Caco-2 (cell line): Measurements from ENCODE around the gene SLC25A26. TPM values are rescaled to one million over a fixed set of nuclear protein-coding genes. Genes with fewer than 3 reads are reported as not detected.

Experiments used
- BruUV-seq: library from RNA; stranded (reverse); fragments of 400-500 nt; replicated peaks from 2 replicates; lab custom pipeline; 2021; lab: Mats Ljungman, UMichigan
- CTCF ChIA-PET: fragments of 300-600 bp; sonication (Branson Sonifier 250); formaldehyde crosslinking; loops from one replicate; lab custom pipeline; 2022; ENCODE audit warnings: antibody characterized with exemption; lab: Charles Lee
- POLR2A ChIA-PET: fragments of 300-600 bp; sonication (Branson Sonifier 250); formaldehyde crosslinking; loops from one replicate; lab custom pipeline; 2022; ENCODE audit warnings: antibody characterized with exemption; lab: Charles Lee
- DNase-seq, 2 experiments: peaks; one replicate each; pipeline versions ENCODE4 v3.0.0 to v3.0.0-alpha.2; 2020 to 2022
- H3K27me3 ChIP-seq: replicated peaks from 2 replicates; pipeline ENCODE4 v1.6.0; 2011; ENCODE audit warnings: low read length; ENCODE audit not compliant: control insufficient read depth, insufficient read depth
- H3K36me3 ChIP-seq: 2 replicates; pipeline ENCODE4 v1.5.1; 2011; ENCODE audit warnings: low read length; ENCODE audit not compliant: control insufficient read depth, insufficient read depth
- H3K4me1 ChIP-seq: fragments of 250-450 bp; sonication (Bioruptor Pico); 2 replicates; pipeline ENCODE4 v1.5.1; 2020; ENCODE audit warnings: mild to moderate bottlenecking
- H3K4me3 ChIP-seq: 2 replicates; pipeline ENCODE4 v1.5.1; 2011; ENCODE audit warnings: low read depth, mild to moderate bottlenecking, control low read depth, low read length
- H3K9me3 ChIP-seq: fragments of 250-450 bp; sonication (Bioruptor Pico); 2 replicates; pipeline ENCODE4 v1.5.1; 2020; ENCODE audit warnings: mild to moderate bottlenecking, moderate library complexity
- H3K27ac Mint-ChIP-seq: one replicate; pipeline ENCODE4 v1.8.0; 2022; ENCODE audit warnings: mixed read lengths; ENCODE audit not compliant: unreplicated experiment
- H3K27me3 Mint-ChIP-seq: one replicate; pipeline ENCODE4 v1.8.0; 2022; ENCODE audit warnings: mixed read lengths; ENCODE audit not compliant: insufficient read depth, unreplicated experiment
- H3K36me3 Mint-ChIP-seq: one replicate; pipeline ENCODE4 v1.8.0; 2022; ENCODE audit warnings: mild to moderate bottlenecking, mixed read lengths; ENCODE audit not compliant: insufficient read depth, unreplicated experiment
- H3K4me1 Mint-ChIP-seq: one replicate; pipeline ENCODE4 v1.8.0; 2022; ENCODE audit warnings: low read depth, mixed read lengths; ENCODE audit not compliant: unreplicated experiment
- H3K4me3 Mint-ChIP-seq: one replicate; pipeline ENCODE4 v1.8.0; 2022; ENCODE audit warnings: mild to moderate bottlenecking, moderate library complexity, mixed read lengths; ENCODE audit not compliant: unreplicated experiment
- H3K9me3 Mint-ChIP-seq: one replicate; pipeline ENCODE4 v1.8.0; 2022; ENCODE audit warnings: mixed read lengths; ENCODE audit not compliant: unreplicated experiment
- CTCF ChIP-seq, 2 experiments: fragments of 200-600 bp in 1 of 2; IDR thresholded peaks; 1 replicate in 1 of 2; 2 replicates in 1 of 2; pipeline versions ENCODE4 v1.5.1 to v1.8.0; 2011 to 2022; ENCODE audit warnings: antibody characterized with exemption in 1 of 2, control low read depth in 1 of 2, inconsistent platforms in 1 of 2, low read depth in 1 of 2, low read length in 1 of 2, mild to moderate bottlenecking in 1 of 2, moderate library complexity in 1 of 2; ENCODE audit not compliant: insufficient read depth in 1 of 2, severe bottlenecking in 1 of 2, unreplicated experiment in 1 of 2
- intact Hi-C: fragments of 100-400 bp; cut with micrococcal nuclease; formaldehyde crosslinking; loops from one replicate; pipeline ENCODE4 v1.10.0; 2022; ENCODE audit not compliant: unreplicated experiment
- total RNA-seq: library from RNA; stranded (reverse); gene quantifications from 2 replicates; pipeline ENCODE4 v1.2.3, GENCODE V29; 2022

The SLC25A26 gene
- total RNA-seq, 1 experiment from 2014 or later: 25.4 TPM

GRCh38 chr3:66427352-66427751, 206.6 kb downstream of the SLC25A26 start:
- H3K36me3 Mint-ChIP-seq: peaks cover 20% of the 10 kb centered on the region
- H3K27ac Mint-ChIP-seq: no peak overlapping the region
- no peak for TF ChIP-seq CTCF (IDR thresholded peaks at IDR 0.05; ENCODE audit: insufficient read depth in 1 of 2, low read depth in 1 of 2, low read length in 1 of 2, severe bottlenecking in 1 of 2, unreplicated experiment in 1 of 2)
- Histone ChIP-seq H3K9me3 (no peaks in the 10 kb centered on the region; the same call in 1 of the 2 replicates), H3K27me3 (no peaks in the 10 kb centered on the region), H3K36me3 (peaks cover 7% of the 10 kb centered on the region), H3K4me3 (no peak overlapping the region), H3K4me1 (no peaks in the 10 kb centered on the region)
- no peak overlapping the region for H3K4me3 Mint-ChIP-seq
- no peaks in the 10 kb centered on the region for H3K27me3 Mint-ChIP-seq
- H3K4me1 Mint-ChIP-seq: peaks cover 11% of the 10 kb centered on the region
- POLR2A ChIA-PET: no interaction called here
- BruUV-seq: no TSS peak
- CTCF ChIA-PET: no interaction called here
- intact Hi-C loops: no loop called here
- no peak for DNase-seq
- peaks cover 6% of the 10 kb centered on the region for H3K9me3 Mint-ChIP-seq

GRCh38 chr3:66427951-66428474, 207.2 kb downstream of the SLC25A26 start:
- ChIA-PET POLR2A (no interaction called here), CTCF (no interaction called here)
- Mint-ChIP-seq H3K36me3 (peaks cover 14% of the 10 kb centered on the region), H3K4me1 (peaks cover 11% of the 10 kb centered on the region), H3K27ac (no peak overlapping the region), H3K9me3 (no peaks in the 10 kb centered on the region), H3K4me3 (no peak overlapping the region), H3K27me3 (no peaks in the 10 kb centered on the region)
- BruUV-seq: no TSS peak
- no peak for DNase-seq
- no peak overlapping the region for H3K4me3 ChIP-seq
- H3K27me3 ChIP-seq: no peaks in the 10 kb centered on the region
- no peak for TF ChIP-seq CTCF (IDR thresholded peaks at IDR 0.05; ENCODE audit: insufficient read depth in 1 of 2, low read depth in 1 of 2, low read length in 1 of 2, severe bottlenecking in 1 of 2, unreplicated experiment in 1 of 2)
- intact Hi-C loops: no loop called here
- no peaks in the 10 kb centered on the region for H3K9me3 ChIP-seq
- no peaks in the 10 kb centered on the region for H3K4me1 ChIP-seq
- H3K36me3 ChIP-seq: peaks cover 7% of the 10 kb centered on the region

Other genes starting within 250 kb of the SLC25A26 start
- gene MAGI1, start 182.1 kb upstream of the SLC25A26 start, total RNA-seq: 63.6 and 64.9 TPM in 2 replicates